ENCODE results near the gene TMEFF1.

Gene TMEFF1

GRCh38 chr9:100577776-100578448, 105.0 kb downstream of the TMEFF1 start, which contains the start of gene CAVIN4:
Gene CAVIN4, plus strand, starts transcription at chr9:100578079. Its CDS starts 65 bp downstream, at chr9:100578144.
- DNase-seq (ENCODE audit: low read depth): no peak

DNA sequence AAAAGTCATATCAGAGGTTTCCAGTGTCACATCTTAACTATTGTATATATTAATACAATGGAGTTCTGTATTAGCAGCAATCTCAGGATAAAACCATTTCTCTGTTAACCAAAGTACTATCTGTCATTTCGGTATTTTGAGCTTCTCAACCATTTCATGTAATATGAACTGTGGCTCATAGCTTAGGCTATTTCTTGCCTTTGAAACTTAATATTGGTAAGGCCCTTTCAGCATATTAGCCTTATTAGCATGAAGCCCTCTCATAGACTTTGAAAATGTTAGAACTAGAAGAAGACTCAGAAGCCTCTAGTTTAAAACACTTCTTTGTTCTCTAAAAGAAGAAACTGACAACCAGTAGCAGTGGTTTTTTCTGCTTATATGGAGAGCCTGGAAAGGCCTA, 105.7 kb downstream of the TMEFF1 start:
- DNase-seq (ENCODE audit: low read depth): no peak

DNA sequence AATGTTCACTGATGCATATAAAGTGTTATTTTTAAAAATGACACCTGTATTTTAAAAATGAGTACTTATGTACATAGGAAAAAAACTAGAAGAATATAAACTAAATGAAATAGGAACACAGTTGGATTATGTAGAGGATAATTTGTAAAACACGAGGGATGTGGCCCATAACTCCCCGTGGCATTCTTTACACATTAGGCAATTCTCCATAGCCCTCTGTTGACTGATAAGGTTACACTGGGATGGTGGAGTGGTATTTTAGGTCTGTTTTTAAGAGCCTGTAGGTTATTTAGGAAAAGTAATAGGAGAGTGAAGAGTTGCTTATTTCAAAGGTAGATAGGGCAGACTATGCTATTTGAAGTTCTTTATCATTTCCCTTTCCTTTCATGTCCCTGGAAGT, 106.7 kb downstream of the TMEFF1 start:
- no peak for DNase-seq (ENCODE audit: low read depth)

GRCh38 chr9:100580257-100580656, 107.3 kb downstream of the TMEFF1 start:
- no peak for DNase-seq (ENCODE audit: low read depth)

GRCh38 chr9:100581081-100581480, 108.1 kb downstream of the TMEFF1 start:
- DNase-seq (ENCODE audit: low read depth): no peak

- DNase-seq (ENCODE audit: low read depth): no peak
Observed at GRCh38 chr9:100581661-100582060, 108.7 kb downstream of the TMEFF1 start.

DNA sequence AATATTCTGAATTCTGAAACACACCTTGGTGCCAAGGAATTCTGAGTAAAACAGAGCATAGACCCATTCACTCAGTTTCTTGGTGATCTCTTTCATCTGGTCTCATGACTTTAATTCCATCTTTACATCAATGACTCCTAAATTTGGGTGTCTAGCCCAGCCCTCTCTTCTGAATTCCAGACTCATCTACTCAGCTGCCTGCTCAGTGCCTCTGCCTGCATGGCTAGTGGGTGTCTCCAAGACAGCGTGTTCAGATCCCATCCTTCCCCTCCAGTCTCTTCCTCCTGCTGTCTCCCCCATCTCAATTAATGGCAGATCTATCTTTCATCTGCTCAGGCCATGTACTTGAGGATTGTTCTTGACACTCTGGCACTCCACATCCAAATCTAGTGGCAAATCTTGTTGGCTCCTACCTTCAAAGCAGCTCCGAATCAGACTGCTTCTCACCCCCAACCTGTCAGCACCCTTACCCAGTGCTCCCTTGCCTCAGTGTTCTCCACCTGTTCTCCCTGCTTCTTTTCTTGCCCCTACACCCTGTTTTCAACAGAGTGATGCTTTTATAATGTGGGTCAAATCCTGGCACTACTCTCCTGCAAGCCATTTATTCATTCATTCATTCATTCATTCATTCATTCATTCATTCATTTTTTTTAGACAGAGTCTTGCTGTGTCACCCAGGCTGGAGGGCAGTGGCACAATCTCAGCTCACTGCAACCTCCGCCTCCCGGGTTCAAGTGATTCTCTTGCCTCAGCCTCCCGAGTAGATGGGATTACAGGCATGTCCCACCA, 110.3 kb downstream of the TMEFF1 start:
- no peak for DNase-seq (ENCODE audit: low read depth)

DNA sequence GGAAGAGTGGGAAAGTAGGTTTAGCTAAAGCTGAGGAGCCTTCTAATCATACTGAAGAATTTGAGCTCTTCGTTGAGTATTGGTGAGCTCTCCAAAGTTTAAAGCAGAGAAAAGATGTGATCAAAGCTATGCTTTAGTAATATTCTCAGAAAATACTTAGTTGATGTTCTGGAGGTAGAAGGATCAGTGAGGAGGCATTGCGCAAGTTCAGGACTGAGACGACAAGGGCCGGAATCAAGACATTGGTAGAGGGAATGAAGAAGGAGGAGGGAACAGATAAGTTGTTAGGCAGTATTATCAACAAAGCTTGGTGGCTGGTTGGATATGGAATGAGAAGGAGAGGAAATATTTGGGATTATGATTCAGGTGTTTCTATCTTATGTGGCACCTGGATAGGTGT, 112.0 kb downstream of the TMEFF1 start:
- DNase-seq (ENCODE audit: low read depth): no peak

GRCh38 chr9:100586093-100586492, 113.1 kb downstream of the TMEFF1 start:
- no peak for DNase-seq (ENCODE audit: low read depth)

DNA sequence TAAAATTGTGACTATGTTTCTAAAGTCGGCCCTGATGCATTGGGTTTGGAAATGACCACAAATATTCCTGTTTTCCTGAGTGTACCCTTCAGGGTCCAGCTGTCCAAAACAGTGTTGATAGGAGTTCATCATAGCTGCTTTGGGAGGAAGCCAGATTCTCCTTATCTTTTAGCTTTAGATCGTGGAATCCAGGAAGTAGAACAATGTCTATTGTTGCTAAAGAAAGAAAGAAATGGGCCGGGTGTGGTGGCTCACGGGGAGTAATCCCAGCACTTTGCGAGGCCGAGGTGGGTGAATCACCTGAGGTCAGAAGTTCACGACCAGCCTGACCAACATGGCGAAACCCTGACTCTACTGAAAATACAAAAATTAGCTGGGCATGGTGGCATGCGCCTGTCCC, 114.4 kb downstream of the TMEFF1 start:
- DNase-seq (ENCODE audit: low read depth): no peak

GRCh38 chr9:100589582-100589981, 116.6 kb downstream of the TMEFF1 start:
- no peak for DNase-seq (ENCODE audit: low read depth)

GRCh38 chr9:100590481-100590880, 117.5 kb downstream of the TMEFF1 start:
- DNase-seq (ENCODE audit: low read depth): no peak

DNA sequence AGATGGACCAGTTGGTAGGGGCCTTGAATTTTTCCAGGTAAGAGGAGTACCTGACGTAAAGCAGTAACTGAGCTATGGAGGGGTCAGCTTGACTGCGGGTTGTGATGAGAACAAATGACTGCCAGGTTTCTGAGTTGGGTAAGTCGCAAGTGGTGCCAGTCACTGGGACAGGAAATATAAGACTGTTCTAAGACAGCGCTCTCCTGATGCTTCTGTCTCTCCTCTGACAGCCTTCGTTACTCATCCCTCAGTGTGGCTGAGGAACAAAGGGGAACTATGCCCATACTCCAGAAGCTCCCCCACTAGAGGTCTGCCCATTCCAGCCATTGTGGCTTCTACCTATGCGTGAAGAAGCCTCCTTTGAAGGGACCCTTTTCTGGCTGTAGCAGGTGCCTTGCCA, 118.2 kb downstream of the TMEFF1 start:
- DNase-seq (ENCODE audit: low read depth): no peak

- no peak for DNase-seq (ENCODE audit: low read depth)
Observed at GRCh38 chr9:100591639-100592412, 118.9 kb downstream of the TMEFF1 start.

DNA sequence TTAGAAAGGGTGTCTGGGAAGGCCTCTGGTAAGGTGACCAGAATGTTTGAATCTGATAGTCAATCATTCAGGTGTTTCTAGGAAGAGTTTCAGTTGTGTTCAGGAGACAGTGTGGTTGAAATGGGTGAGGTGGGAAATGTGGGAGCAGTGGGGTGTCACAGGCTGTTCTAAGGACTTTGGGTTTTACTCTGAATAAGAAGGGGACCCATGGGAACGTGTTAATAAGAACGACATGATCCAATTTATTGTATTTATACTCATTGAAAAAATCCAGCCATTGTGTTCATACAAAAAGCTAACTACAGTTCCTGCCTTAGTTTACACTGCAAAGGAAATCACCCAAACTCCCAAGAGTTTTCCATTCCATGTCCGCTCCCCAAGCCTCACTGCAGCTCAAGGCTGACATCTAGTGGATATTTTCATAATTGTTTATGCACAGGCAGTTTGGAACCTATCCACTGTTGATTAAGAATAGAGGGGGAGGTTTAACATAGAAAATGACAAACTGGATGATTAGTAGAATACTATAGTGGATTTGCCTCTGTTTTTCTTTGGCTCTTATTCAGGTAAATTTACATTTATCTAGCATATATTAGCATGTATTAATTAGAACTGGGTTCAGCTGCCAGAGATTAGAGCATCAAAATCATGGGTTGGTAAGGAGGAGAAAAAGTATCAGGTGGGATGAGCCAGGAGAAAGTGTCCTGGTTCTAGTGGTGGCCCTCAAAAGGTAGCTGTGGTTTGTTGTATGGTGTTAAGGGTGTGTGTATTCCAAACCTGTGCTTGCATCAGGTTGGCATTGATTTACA, 122.6 kb downstream of the TMEFF1 start:
- DNase-seq (ENCODE audit: low read depth): peak; percentile 49

DNA sequence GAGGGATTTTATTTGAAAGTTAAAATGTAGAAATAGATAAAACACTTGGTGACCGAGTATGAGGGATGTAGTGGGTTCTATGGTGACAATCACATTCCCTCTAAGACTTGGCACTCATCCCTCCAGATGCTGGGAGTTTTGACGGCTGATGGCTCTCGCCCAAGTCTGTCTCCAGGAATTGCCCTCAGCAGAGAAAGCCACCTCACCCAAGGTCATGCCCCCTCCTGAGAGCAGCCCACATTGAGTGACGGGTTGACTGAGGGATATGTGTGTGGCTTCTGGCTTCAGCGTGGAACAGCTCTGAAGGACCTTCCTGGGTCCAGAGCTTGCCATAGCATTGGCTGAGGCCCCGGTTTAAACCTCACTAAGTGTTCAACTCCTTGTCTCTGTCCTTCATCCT, 124.3 kb downstream of the TMEFF1 start:
- DNase-seq (ENCODE audit: low read depth): no peak

DNA sequence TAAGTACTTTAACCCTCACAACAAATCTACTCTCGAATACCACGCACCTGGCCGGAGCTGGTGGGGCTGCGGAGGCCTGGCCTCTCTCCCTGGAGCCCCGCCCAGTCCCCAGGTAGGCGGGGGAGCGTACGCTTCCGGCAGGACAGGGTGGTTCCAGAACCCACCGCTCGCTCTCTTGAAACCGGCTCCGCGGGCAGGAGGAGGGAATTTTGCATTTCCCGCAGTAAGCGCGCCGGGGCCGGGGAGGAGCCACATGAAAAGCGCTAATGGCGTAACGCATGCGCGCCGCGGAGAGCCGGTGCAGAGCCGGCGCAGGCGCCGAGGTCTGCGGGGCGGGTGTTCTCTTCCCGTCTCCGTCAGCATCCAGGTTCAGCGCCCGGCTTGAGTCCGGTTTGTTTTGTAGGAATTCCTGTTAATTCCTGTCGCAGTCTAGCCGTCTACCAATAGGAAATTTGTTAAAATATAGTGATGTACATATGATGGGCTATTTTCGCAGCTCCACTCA, 125.7 kb downstream of the TMEFF1 start:
- peak; percentile 39 for DNase-seq (ENCODE audit: low read depth)

- DNase-seq (ENCODE audit: low read depth): no peak
Observed at GRCh38 chr9:100600521-100601079, 127.7 kb downstream of the TMEFF1 start.

DNA sequence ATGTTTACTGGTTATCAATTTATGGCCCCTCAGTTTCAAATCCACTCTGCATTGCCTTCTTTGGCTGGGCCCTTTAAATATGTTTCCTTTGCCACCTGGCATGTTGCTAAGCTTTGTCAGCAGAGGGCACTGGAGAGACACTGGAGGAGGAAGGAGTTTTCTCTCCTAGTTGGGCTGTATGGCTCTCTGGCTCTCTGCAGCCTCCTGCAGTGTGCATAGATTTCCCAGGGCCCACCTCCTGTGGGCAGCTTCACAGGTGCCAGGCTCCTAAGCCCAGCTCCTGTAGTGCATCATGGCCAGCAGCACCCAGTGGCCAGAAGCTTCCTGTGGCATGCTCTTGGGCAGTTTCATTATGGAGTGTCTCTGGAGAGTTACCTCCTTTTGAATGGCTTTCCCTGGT, 128.3 kb downstream of the TMEFF1 start:
- no peak for DNase-seq (ENCODE audit: low read depth)

- DNase-seq (ENCODE audit: low read depth): no peak
Observed at GRCh38 chr9:100602342-100602801, 129.4 kb downstream of the TMEFF1 start.

GRCh38 chr9:100605405-100605804, 132.5 kb downstream of the TMEFF1 start:
- no peak for DNase-seq (ENCODE audit: low read depth)
